ACC112 (cell line): ENCODE results near the gene CASKIN1.
"Not testable (repeated sequence)": the region's sequence is repeated elsewhere in the genome, so short reads cannot be mapped to it uniquely, and the experiment has no call there.

ENCODE experiments used
- H2AFZ ChIP-seq: fragments of 200-600 bp; sonication (generic); one replicate; pipeline ENCODE4 v1.6.0; 2017; ENCODE audit warnings: antibody characterized with exemption, low read length; ENCODE audit not compliant: unreplicated experiment
- H3K27ac ChIP-seq: fragments of 200-600 bp; sonication (generic); 2 replicates; pipeline ENCODE4 v1.5.1; 2014; ENCODE audit warnings: low read depth, mild to moderate bottlenecking, antibody characterized with exemption, low read length, moderate library complexity
- H3K27me3 ChIP-seq: fragments of 200-600 bp; sonication (generic); 2 replicates; pipeline ENCODE4 v1.6.1; 2014; ENCODE audit warnings: mild to moderate bottlenecking, antibody characterized with exemption, low read length, moderate library complexity, mixed read lengths; ENCODE audit not compliant: insufficient read depth
- H3K36me3 ChIP-seq: fragments of 200-600 bp; sonication (generic); 2 replicates; pipeline ENCODE4 v1.6.1; 2016; ENCODE audit warnings: mild to moderate bottlenecking, antibody characterized with exemption, low read length, moderate library complexity, mixed read lengths; ENCODE audit not compliant: insufficient read depth
- H3K4me1 ChIP-seq: fragments of 200-600 bp; sonication (generic); one replicate; pipeline ENCODE4 v1.6.1; 2016; ENCODE audit warnings: low read length, mixed read lengths; ENCODE audit not compliant: insufficient read depth, unreplicated experiment, control insufficient read depth
- H3K4me3 ChIP-seq: fragments of 200-600 bp; sonication (generic); 2 replicates; pipeline ENCODE4 v1.5.1; 2014; ENCODE audit warnings: mild to moderate bottlenecking, low read depth, low read length
- H3K79me2 ChIP-seq: fragments of 200-600 bp; sonication (generic); one replicate; pipeline ENCODE4 v1.6.0; 2016; ENCODE audit warnings: low read length; ENCODE audit not compliant: control insufficient read depth, unreplicated experiment, insufficient read depth

The CASKIN1 gene

GRCh38 chr16:2208308-2208707 lies 11.9 kb upstream of the CASKIN1 start:
- Histone ChIP-seq H3K27ac (no peak overlapping the region), H2AFZ (no peak overlapping the region), H3K4me3 (no peak overlapping the region), H3K79me2 (peaks cover 21% of the 10 kb centered on the region), H3K27me3 (no peaks in the 10 kb centered on the region), H3K4me1 (peaks cover 22% of the 10 kb centered on the region), H3K36me3 (peaks cover 11% of the 10 kb centered on the region; the same call in 1 of the 2 replicates)

- H3K36me3 ChIP-seq: peaks cover 10% of the 10 kb centered on the region; the same call in 1 of the 2 replicates
- H3K4me3 ChIP-seq: no peak overlapping the region
- H3K4me1 ChIP-seq: peaks cover 17% of the 10 kb centered on the region
- no peak overlapping the region for H2AFZ ChIP-seq
- no peaks in the 10 kb centered on the region for H3K27me3 ChIP-seq
- H3K79me2 ChIP-seq: peaks cover 17% of the 10 kb centered on the region
- H3K27ac ChIP-seq: no peak overlapping the region
Measured at GRCh38 chr16:2207872-2208271, 11.5 kb upstream of the CASKIN1 start.

- Histone ChIP-seq H3K4me3 (peak overlapping the region; percentile 100; the same call in 1 of the 2 replicates), H3K27me3 (no peaks in the 10 kb centered on the region), H3K27ac (no peak overlapping the region), H3K4me1 (peaks cover 9% of the 10 kb centered on the region), H3K79me2 (peaks cover 8% of the 10 kb centered on the region), H2AFZ (no peak overlapping the region), H3K36me3 (peaks cover 6% of the 10 kb centered on the region; the same call in 1 of the 2 replicates)
Measured at GRCh38 chr16:2206780-2207433, 10.5 kb upstream of the CASKIN1 start.

- peaks cover 8% of the 10 kb centered on the region for H3K79me2 ChIP-seq
- peaks cover 9% of the 10 kb centered on the region for H3K4me1 ChIP-seq
- H3K27ac ChIP-seq: no peak overlapping the region
- peaks cover 6% of the 10 kb centered on the region; the same call in 1 of the 2 replicates for H3K36me3 ChIP-seq
- H3K27me3 ChIP-seq: no peaks in the 10 kb centered on the region
- H2AFZ ChIP-seq: no peak overlapping the region
- peak overlapping the region; percentile 100 for H3K4me3 ChIP-seq
Measured at GRCh38 chr16:2206420-2206779, 10.0 kb upstream of the CASKIN1 start.

GRCh38 chr16:2205967-2206313 lies 9.5 kb upstream of the CASKIN1 start:
- Histone ChIP-seq H3K4me1 (peaks cover 9% of the 10 kb centered on the region), H3K79me2 (peaks cover 8% of the 10 kb centered on the region), H3K27ac (0 out of 2 replicates have a peak overlapping the region, but pooled peaks have one; percentile 88), H3K36me3 (peaks cover 6% of the 10 kb centered on the region; the same call in 1 of the 2 replicates), H3K27me3 (no peaks in the 10 kb centered on the region), H3K4me3 (peak overlapping the region; percentile 100), H2AFZ (peak overlapping the region; percentile 90)

- Histone ChIP-seq H2AFZ (peak within 1 kb of the TSS; percentile 90), H3K4me3 (peak within 1 kb of the TSS; percentile 100), H3K79me2 (peaks cover 8% of the 10 kb centered on the region), H3K27ac (peak within 1 kb of the TSS; percentile 88), H3K27me3 (no peaks in the 10 kb centered on the region), H3K4me1 (peaks cover 9% of the 10 kb centered on the region), H3K36me3 (peaks cover 6% of the 10 kb centered on the region; the same call in 1 of the 2 replicates)
Measured at GRCh38 chr16:2205104-2205966, 8.9 kb upstream of the CASKIN1 start, which contains the start of gene MLST8. TSS of gene MLST8 (plus strand) at chr16:2205454. CDS start at chr16:2206086, 632 bp downstream.

- Histone ChIP-seq H3K27ac (no peak overlapping the region), H3K4me1 (peaks cover 9% of the 10 kb centered on the region), H2AFZ (peak overlapping the region; percentile 90)
Measured at GRCh38 chr16:2204416-2205103, 8.2 kb upstream of the CASKIN1 start.

GRCh38 chr16:2203119-2203688 lies 6.8 kb upstream of the CASKIN1 start:
- not testable (repeated sequence) for H3K27ac ChIP-seq, H3K36me3 ChIP-seq, H3K4me1 ChIP-seq, H3K4me3 ChIP-seq, H3K79me2 ChIP-seq, H2AFZ ChIP-seq
- H3K27me3 ChIP-seq: peaks cover 15% of the 10 kb centered on the region

More at GRCh38 chr16:2204416-2205103, 8.2 kb upstream of the CASKIN1 start:
- H3K36me3 ChIP-seq: peaks cover 6% of the 10 kb centered on the region; the same call in 1 of the 2 replicates
- peaks cover 8% of the 10 kb centered on the region for H3K79me2 ChIP-seq
- H3K4me3 ChIP-seq: peak overlapping the region; percentile 100
- H3K27me3 ChIP-seq: peaks cover 2% of the 10 kb centered on the region; the same call in 1 of the 2 replicates

- H3K27me3 ChIP-seq: peaks cover 40% of the 10 kb centered on the region
- no peak overlapping the region for H2AFZ ChIP-seq
- no peaks in the 10 kb centered on the region for H3K79me2 ChIP-seq
- no peaks in the 10 kb centered on the region for H3K36me3 ChIP-seq
- no peak overlapping the region for H3K4me3 ChIP-seq
- H3K27ac ChIP-seq: no peak overlapping the region
- H3K4me1 ChIP-seq: no peaks in the 10 kb centered on the region
Measured at GRCh38 chr16:2200313-2200712, 3.9 kb upstream of the CASKIN1 start.

- Histone ChIP-seq H3K27me3 (peaks cover 46% of the 10 kb centered on the region), H3K4me1 (no peaks in the 10 kb centered on the region), H2AFZ (no peak overlapping the region), H3K79me2 (no peaks in the 10 kb centered on the region), H3K27ac (no peak overlapping the region), H3K4me3 (no peak overlapping the region), H3K36me3 (no peaks in the 10 kb centered on the region)
Measured at GRCh38 chr16:2199621-2200139, 3.3 kb upstream of the CASKIN1 start.
